ENCODE data around the gene SH3BGRL3.
"Not testable (repeated sequence)": the region's sequence is repeated elsewhere in the genome, so short reads cannot be mapped to it uniquely, and the experiment has no call there.

SH3BGRL3 gene

GRCh38 chr1:26291939-26292338, 12.1 kb downstream of the SH3BGRL3 start:
- DNase-seq = no peak

GRCh38 chr1:26292735-26293134, 12.8 kb downstream of the SH3BGRL3 start:
- DNase-seq = not testable (repeated sequence)

GRCh38 chr1:26293911-26294463, 14.1 kb downstream of the SH3BGRL3 start:
- DNase-seq = no peak

GRCh38 chr1:26295194-26296138, 15.6 kb downstream of the SH3BGRL3 start:
- no peak for DNase-seq

- DNase-seq = no peak
Observed at GRCh38 chr1:26296340-26297056, 16.6 kb downstream of the SH3BGRL3 start.

- DNase-seq = no peak
Observed at GRCh38 chr1:26297057-26297790, 17.3 kb downstream of the SH3BGRL3 start.

- DNase-seq = no peak
Observed at GRCh38 chr1:26297791-26298124, 17.9 kb downstream of the SH3BGRL3 start.

GRCh38 chr1:26300578-26301275, 20.8 kb downstream of the SH3BGRL3 start:
- DNase-seq = no peak

GRCh38 chr1:26302733-26303405, 23.0 kb downstream of the SH3BGRL3 start:
- DNase-seq = no peak

GRCh38 chr1:26305667-26306289, 25.9 kb downstream of the SH3BGRL3 start:
- DNase-seq = no peak

- peak; percentile 95 for DNase-seq
Observed at GRCh38 chr1:26306290-26307229, 26.7 kb downstream of the SH3BGRL3 start, which contains the start of gene UBXN11. Gene UBXN11 (minus strand): TSS chr1:26306636. CDS start chr1:26302883, 3,753 bp downstream.

GRCh38 chr1:26307363-26307781, 27.5 kb downstream of the SH3BGRL3 start:
- DNase-seq = peak; percentile 40

- not testable (repeated sequence) for DNase-seq
Observed at GRCh38 chr1:26307966-26308899, 28.3 kb downstream of the SH3BGRL3 start.

- DNase-seq = no peak
Observed at GRCh38 chr1:26314501-26314900, 34.6 kb downstream of the SH3BGRL3 start.

- DNase-seq = no peak
Observed at GRCh38 chr1:26315874-26316850, 36.3 kb downstream of the SH3BGRL3 start.

- DNase-seq = no peak
Observed at GRCh38 chr1:26317146-26317545, 37.3 kb downstream of the SH3BGRL3 start.

- peak; percentile 83 for DNase-seq
Observed at GRCh38 chr1:26317612-26318337, 37.9 kb downstream of the SH3BGRL3 start, which contains the start of gene CD52. Gene CD52 (plus strand): TSS chr1:26317958. CDS start chr1:26318018, 60 bp downstream.
